ENCODE results near the gene AGBL4.

AGBL4 gene

GRCh38 chr1:48887796-48888195, 1136.0 kb downstream of the AGBL4 start:
- DNase-seq (ENCODE audit: low spot score): no peak

- no peak for DNase-seq (ENCODE audit: low spot score)
These were observed 1141.7 kb downstream of the AGBL4 start for GRCh38 chr1:48882020-48882419.

- DNase-seq (ENCODE audit: low spot score): no peak
These were observed 1145.4 kb downstream of the AGBL4 start for GRCh38 chr1:48878191-48878940.

GRCh38 chr1:48876330-48876785, 1147.4 kb downstream of the AGBL4 start:
- no peak for DNase-seq (ENCODE audit: low spot score)

- DNase-seq (ENCODE audit: low spot score): peak; percentile 66
These were observed 1148.0 kb downstream of the AGBL4 start for GRCh38 chr1:48875552-48876329.

GRCh38 chr1:48873944-48874343, 1149.8 kb downstream of the AGBL4 start:
- no peak for DNase-seq (ENCODE audit: low spot score)

GRCh38 chr1:48870596-48870995, 1153.2 kb downstream of the AGBL4 start:
- DNase-seq (ENCODE audit: low spot score): no peak

GRCh38 chr1:48869116-48869893, 1154.4 kb downstream of the AGBL4 start:
- DNase-seq (ENCODE audit: low spot score): no peak

GRCh38 chr1:48864913-48865312, 1158.8 kb downstream of the AGBL4 start:
- no peak for DNase-seq (ENCODE audit: low spot score)

GRCh38 chr1:48859456-48859855, 1164.3 kb downstream of the AGBL4 start:
- DNase-seq (ENCODE audit: low spot score): no peak

- no peak for DNase-seq (ENCODE audit: low spot score)
These were observed 1165.4 kb downstream of the AGBL4 start for GRCh38 chr1:48858200-48858920.

GRCh38 chr1:48853006-48853405, 1170.7 kb downstream of the AGBL4 start:
- no peak for DNase-seq (ENCODE audit: low spot score)

- no peak for DNase-seq (ENCODE audit: low spot score)
These were observed 1172.1 kb downstream of the AGBL4 start for GRCh38 chr1:48851638-48852037.

- no peak for DNase-seq (ENCODE audit: low spot score)
These were observed 1175.7 kb downstream of the AGBL4 start for GRCh38 chr1:48848035-48848434.

- DNase-seq (ENCODE audit: low spot score): no peak
These were observed 1177.3 kb downstream of the AGBL4 start for GRCh38 chr1:48846441-48846840.

- DNase-seq (ENCODE audit: low spot score): no peak
These were observed 1179.6 kb downstream of the AGBL4 start for GRCh38 chr1:48844187-48844586.

GRCh38 chr1:48841966-48842365, 1181.8 kb downstream of the AGBL4 start:
- no peak for DNase-seq (ENCODE audit: low spot score)

- DNase-seq (ENCODE audit: low spot score): no peak
These were observed 1182.3 kb downstream of the AGBL4 start for GRCh38 chr1:48841461-48841860.

GRCh38 chr1:48831120-48831978, 1192.4 kb downstream of the AGBL4 start:
- DNase-seq (ENCODE audit: low spot score): no peak

- DNase-seq (ENCODE audit: low spot score): no peak
These were observed 1193.0 kb downstream of the AGBL4 start for GRCh38 chr1:48830715-48831114.

- DNase-seq (ENCODE audit: low spot score): no peak
These were observed 1194.3 kb downstream of the AGBL4 start for GRCh38 chr1:48829446-48829845.
